Activated CD4-positive, alpha-beta T cell treated with anti-CD3 and anti-CD28 coated beads for 24 hours (primary cell): ENCODE results near the gene KLRD1.
A peak's percentile ranks its signal among the peaks of the same experiment; 100 is the strongest.
"Not testable (repeated sequence)": the region's sequence is repeated elsewhere in the genome, so short reads cannot be mapped to it uniquely, and the experiment has no call there.

Experiments used
- DNase-seq, 2 donors: peaks; one replicate each; pipeline ENCODE4 v3.0.0-alpha.2; 2020; ENCODE audit warnings: low read depth in 2 of 2

Gene KLRD1

DNA sequence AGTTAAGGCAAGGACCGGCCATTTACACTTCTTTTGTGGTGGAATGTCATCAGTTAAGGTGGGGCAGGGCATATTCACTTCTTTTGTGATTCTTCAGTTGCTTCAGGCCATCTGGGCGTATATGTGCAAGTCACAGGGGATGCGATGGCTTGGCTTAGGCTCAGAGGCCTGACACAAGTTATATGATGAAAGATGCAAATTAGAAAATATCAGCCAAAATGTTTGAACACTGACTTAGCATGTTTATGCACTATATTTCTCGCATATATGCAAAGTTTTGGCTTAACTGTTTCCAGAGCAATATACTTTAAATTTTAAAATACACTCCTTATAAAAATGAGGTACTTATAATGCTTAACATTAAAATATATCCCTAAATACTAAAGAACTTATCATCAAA, 30.8 kb downstream of the KLRD1 start:
- not testable (repeated sequence) for DNase-seq

DNA sequence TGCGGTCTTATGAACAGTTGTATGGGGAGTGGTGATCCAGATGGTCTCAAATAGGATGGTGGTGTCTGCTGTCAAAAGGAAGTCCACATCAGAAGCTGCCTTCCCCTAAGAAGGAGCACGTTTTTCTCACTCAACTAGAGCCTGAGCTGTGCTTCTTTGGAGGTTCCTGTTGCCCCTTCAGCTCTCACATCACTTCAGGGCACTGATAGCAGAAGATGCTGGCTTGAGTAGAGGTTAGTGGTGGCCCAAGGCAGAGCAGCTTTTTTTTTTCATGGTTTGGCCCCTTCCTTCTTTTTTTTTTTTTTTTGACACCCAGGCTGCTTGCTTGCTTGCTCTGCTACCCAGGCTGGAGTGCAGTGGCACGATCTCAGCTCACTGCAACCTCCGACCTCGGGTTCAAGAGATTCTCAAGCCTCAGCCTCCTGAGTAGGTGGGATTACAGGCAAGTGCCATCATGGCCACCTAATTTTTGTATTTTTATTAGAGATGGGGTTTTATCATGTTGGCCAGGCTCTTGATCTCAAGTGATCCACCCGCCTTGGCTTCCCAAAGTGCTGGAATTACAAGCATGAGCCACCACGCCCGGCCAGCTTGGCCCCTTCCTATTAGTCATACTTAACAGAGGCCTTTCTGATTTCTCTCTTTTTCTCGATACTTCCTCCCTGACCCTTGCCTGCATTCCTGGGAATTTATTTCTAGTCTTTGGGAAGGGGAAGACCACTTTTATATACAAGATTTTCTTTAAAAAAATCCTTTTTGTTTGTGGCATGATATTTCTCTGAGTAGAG, 31.6 kb downstream of the KLRD1 start:
- no peak for DNase-seq

- not testable (repeated sequence) for DNase-seq
These were observed 33.3 kb downstream of the KLRD1 start for GRCh38 chr12:10340946-10341345.

- no peak for DNase-seq
These were observed 34.3 kb downstream of the KLRD1 start for GRCh38 chr12:10341892-10342509.

GRCh38 chr12:10351457-10351856, 43.8 kb downstream of the KLRD1 start:
- DNase-seq, result not testable (repeated sequence)

- no peak for DNase-seq
These were observed 46.4 kb downstream of the KLRD1 start for GRCh38 chr12:10354071-10354470.

DNA sequence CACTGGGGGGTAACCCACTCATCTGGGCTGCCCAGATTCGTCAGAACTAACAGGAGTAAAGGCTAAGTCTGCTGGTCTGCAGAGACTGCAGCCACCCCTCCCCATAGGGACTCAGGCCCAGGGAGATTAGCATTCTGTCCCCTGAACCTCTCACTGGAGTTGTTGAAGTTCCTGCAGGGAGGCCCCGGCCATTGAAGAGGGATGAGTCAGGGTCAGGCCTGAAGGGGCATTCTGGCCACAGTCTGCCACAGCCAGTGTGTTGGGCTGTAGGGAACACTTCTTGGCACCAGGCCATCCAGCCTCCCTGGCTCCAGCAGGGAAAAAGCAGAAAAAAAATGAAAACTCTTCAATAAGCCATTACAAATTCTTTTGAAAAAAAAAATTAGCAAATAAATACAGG, 46.8 kb downstream of the KLRD1 start:
- no peak for DNase-seq

DNA sequence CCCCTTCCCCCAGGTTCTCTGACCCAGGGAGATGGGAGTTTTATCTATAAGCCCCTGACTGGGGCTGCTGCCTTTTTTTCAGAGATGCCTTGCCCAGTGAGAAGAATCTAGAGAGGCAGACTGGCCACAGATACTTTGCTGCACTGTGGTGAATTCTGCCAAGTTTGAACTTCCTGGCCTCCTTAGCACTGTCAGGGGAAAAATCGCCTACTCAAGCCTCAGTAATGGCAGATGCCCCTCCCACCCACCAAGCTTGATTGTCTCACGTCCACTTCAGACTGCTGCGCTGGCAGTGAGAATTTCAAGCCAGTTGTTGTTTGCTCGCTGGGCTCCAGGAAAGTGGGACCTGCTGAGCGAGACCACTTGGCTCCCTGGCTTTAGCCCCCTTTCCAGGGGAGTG, 50.5 kb downstream of the KLRD1 start:
- DNase-seq, result no peak

DNA sequence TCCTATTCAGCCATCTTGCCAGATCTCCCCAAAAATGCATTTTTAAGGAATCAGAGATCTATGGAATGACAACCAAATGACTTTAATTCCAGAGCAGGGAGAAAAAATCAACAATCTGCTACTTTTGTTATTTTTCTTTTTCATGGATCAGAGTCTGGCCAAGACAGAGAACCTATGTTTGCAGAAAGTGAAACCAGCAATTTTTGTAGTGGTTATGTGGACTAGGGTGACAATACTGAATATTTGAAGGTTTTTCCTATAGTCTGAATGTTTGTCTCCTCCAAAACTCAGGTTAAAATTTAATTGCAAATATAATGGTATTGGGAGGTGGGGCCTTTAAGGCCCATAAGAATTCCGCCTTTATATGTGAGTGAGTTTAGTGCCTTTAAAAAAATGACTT, 51.3 kb downstream of the KLRD1 start:
- no peak for DNase-seq

GRCh38 chr12:10361084-10361483, 53.4 kb downstream of the KLRD1 start:
- DNase-seq, result no peak

DNA sequence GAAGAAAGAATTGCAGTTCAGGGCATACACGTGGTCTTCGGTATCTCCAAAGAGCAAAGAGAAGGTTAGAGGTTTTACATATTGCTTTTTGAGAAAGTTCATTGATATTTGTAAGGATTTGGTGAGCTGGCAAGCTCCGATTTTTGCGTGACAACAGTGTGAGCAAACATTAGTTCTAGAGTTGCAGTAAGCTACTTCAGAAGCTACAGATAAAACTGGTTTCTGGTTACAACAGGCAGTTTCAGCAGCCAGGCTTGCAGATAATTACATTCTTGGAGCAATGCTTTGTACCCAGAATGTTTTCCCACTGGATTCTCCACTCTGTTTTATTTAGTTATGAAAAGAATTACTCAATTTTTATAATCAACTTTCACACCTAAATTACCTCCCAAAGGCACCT, 54.0 kb downstream of the KLRD1 start:
- DNase-seq, result no peak

- DNase-seq, result no peak
These were observed 54.7 kb downstream of the KLRD1 start for GRCh38 chr12:10362325-10362724.

DNA sequence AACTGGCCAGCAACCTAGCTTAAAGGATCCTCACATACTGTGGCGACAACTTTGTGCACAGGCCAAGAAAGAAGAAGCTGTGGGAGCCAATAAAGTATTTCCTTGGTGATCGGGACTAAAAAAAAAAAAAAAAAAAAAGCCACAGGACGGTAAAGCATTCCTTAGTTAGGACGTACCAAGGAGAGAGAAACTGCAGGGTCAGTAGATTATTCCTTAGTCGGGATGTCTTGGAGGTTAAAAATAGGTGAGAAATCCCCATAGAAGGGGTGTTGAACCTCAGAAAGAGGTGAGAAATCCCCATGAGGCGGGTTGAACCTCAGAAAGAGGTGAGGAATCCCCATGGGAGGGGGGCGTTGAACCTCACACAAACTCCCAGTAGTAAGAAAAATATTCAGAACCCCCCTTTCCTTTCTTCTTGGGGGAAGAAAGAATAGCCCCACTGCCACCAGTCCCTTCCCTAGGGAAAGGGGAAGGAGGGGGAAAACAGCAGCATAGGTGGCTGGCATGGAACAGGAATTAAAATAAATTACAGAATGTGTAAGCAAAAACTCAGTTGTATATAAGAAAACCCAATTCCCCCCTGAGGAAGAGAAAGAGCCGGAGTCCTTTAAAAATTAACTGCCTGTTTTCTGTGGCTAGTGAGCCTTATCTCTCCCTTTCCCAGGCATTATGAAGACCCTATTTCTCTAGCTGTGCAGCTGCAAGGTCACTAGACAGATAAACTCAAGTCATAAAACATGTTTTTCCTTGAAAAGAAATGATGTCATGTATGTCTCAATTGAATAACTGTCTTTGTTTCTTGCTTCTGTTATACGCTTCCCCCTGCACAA, 55.4 kb downstream of the KLRD1 start:
- DNase-seq, result no peak

DNA sequence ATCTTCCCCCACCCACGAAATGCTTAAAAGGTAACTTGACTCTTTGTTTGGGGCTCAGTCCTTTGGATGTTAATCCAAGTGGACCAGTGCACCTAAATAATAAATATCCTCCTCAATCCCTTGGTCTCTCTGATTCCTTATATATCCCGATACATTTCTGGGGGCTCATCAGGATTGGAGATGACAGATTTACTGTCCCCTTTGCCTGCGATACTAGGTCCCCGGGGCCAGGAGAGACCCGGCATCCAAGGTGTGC, 55.9 kb downstream of the KLRD1 start:
- DNase-seq, result no peak

- DNase-seq, result no peak
These were observed 56.5 kb downstream of the KLRD1 start for GRCh38 chr12:10363914-10364814.

DNA sequence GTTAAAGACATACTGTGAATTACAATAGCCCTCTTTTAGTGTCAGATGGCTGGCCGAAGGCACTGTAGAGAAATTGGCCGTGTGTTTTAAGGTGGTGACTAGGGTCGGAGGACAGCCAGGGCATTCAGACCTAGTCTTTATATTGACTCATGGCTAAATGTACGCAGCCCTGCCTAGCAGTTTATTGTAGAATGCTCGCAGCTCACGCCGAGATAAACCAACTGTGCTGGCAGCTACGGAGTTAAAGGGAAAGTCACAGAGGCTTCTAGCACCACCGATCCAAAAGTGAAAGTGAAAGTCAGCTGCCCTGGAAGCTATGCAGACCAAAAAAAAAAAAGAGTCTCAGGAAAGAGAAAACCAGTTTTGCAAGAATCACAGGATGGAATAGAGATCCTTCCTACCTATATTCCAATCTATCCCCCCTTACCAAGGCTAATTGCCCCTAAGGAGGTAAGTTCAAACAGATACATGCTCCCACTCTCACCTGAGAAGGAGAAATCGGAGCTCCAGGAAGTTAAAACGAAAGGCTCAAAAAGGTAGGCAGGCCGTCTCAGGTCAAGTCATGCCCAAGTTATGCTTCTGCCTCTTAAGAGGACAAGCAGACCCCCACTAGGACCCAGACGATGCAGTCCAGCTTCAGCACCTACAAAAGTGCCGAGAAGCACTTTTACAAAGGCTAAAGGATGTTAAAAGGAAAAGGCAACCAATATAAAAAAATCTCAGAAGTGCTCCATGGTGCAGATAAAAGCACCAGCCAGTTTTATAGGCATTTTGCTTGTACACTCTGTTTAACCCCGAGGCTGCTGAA, 57.3 kb downstream of the KLRD1 start:
- peak; percentile 18 to 29 for DNase-seq

GRCh38 chr12:10365696-10366405, 58.2 kb downstream of the KLRD1 start:
- no peak for DNase-seq

DNA sequence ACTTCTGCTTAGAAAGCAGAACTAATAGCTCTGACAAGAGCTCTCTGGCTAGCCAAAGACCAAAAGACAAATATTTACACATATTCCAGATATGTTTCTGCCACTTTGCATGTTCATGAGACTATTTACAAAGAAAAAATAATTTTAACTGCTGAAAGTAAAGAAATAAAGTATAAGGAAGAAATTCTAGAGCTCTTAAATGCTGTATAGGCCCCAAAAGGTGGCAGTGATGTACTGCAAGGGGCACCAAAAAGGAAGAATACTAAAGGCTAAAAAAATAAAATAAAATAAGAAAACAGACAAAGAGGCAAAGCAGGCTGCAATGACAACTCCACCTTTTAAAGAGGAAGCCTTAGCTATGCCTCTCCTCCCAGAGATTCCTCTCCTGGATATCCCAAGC, 59.2 kb downstream of the KLRD1 start:
- DNase-seq, result no peak

DNA sequence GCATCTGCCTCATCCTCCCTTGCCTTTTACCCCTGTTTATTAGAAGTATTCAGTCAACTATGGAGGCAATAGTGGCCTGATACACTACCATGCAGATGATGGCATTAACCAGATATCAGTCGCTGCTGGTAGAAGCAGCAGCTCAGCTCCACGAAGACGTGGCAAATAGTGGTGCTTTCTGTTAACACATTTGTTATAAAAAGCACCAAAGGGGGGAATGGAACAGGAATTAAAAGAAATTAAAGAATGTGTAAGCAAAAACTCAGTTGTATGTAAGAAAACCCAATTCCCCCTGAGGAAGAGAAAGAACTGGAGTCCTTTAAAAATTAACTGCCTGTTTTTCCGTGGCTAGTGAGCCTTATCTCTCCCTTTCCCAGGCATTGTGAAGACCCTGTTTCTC, 60.0 kb downstream of the KLRD1 start:
- DNase-seq, result not testable (repeated sequence)
